ENCODE results near the gene FOXL2NB.
A peak's percentile ranks its signal among the peaks of the same experiment; 100 is the strongest.

DNA sequence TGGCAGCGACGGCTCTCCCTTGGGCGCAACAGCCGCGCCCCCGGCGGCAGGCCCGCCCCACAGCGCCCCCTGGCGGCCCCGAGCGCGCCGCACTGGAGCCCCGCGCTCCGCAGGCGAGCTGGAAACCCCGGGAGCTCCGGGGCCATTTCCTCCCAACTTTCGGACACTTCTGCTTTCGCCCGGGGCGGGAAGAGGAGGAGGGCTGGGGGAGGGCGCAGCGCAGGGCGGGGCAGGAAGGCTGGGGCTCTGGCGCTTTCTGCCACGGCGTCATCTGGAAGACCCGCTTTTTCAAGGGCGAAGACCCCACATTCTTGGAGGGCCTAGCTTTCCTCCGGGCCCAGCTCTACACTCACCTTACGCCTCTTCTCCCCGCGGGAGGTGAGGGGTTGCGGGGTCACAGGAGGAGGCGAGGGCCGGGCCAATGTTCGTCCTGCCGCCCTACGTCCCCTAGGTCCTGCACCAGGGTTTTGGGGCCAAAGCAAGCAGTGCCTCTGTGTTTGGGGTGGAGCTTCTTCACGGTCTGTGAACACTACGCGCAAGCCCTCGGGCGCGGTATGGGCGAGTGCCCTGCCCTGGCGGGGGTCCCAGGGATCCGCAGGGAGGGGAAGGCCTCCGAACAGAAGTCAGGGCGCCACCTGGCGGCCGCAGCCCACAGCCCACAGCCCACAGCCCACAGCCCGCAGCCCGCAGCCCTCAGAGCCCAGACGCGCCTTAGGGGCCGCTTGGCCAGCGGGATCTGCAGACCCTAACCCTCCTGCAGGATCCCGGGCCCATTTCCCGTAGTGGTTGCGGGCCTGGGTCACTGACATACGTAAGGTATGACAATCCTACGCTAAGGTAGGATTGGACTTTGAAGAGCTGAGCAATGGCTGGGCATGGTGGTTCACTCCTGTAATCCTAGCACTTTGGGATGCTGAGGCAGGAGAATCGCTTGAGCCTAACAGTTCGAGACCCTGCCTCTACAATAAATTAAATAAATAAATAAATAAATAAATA is 31.2 kb upstream of the FOXL2NB start:
- TF ChIP-seq CTCF (IDR thresholded peaks at IDR 0.05) (peak; percentile 80 to 98 (median 90)), POLR2A (IDR thresholded peaks at IDR 0.05) (peak in 1 of 2 donors; percentile 23)

Data from uterus (tissue), 2 donors.